ENCODE measurements around the gene BCL7B.
"Not testable (repeated sequence)": the region's sequence is repeated elsewhere in the genome, so short reads cannot be mapped to it uniquely, and the experiment has no call there.

BCL7B gene

GRCh38 chr7:73557397-73558257 is at the start of gene BCL7B:
Gene BCL7B, minus strand, starts transcription at chr7:73557690. Its CDS starts 112 bp downstream, at chr7:73557578.
- DNase-seq, result no peak

GRCh38 chr7:73605601-73606220 is 48.2 kb upstream of the BCL7B start:
- no peak for DNase-seq

- DNase-seq, result no peak
Measured at GRCh38 chr7:73602721-73603651, 45.5 kb upstream of the BCL7B start.

GRCh38 chr7:73599916-73600315 is 42.4 kb upstream of the BCL7B start:
- no peak for DNase-seq

- DNase-seq, result no peak
Measured at GRCh38 chr7:73599151-73599882, 41.8 kb upstream of the BCL7B start.

GRCh38 chr7:73597978-73598782 is 40.7 kb upstream of the BCL7B start:
- DNase-seq, result no peak

- no peak for DNase-seq
Measured at GRCh38 chr7:73596191-73597065, 38.9 kb upstream of the BCL7B start.

- DNase-seq, result no peak
Measured at GRCh38 chr7:73595358-73595757, 37.9 kb upstream of the BCL7B start.

- no peak for DNase-seq
Measured at GRCh38 chr7:73593207-73594045, 35.9 kb upstream of the BCL7B start.

- no peak for DNase-seq
Measured at GRCh38 chr7:73586911-73587310, 29.4 kb upstream of the BCL7B start.

GRCh38 chr7:73585196-73585595 is 27.7 kb upstream of the BCL7B start:
- DNase-seq, result no peak

GRCh38 chr7:73582664-73583202 is 25.2 kb upstream of the BCL7B start:
- no peak for DNase-seq

- DNase-seq, result not testable (repeated sequence)
Measured at GRCh38 chr7:73581006-73581405, 23.5 kb upstream of the BCL7B start.

GRCh38 chr7:73578342-73579128 is 21.0 kb upstream of the BCL7B start, which contains the start of gene TBL2:
Gene TBL2, minus strand, starts transcription at chr7:73578579. Its CDS starts 30 bp downstream, at chr7:73578549.
- DNase-seq, result peak; percentile 73

- no peak for DNase-seq
Measured at GRCh38 chr7:73577627-73578341, 20.3 kb upstream of the BCL7B start.

- DNase-seq, result no peak
Measured at GRCh38 chr7:73573791-73574190, 16.3 kb upstream of the BCL7B start.

GRCh38 chr7:73573276-73573675 is 15.8 kb upstream of the BCL7B start:
- DNase-seq, result no peak

GRCh38 chr7:73572767-73573186 is 15.3 kb upstream of the BCL7B start:
- no peak for DNase-seq

Data from NCI-H524 treated with DMSO at 0.1 percent for 48 hours (cell line).